Progenitor cell of endocrine pancreas (in vitro differentiated cells): ENCODE results near the gene ST3GAL3. TPM values are rescaled to one million over a fixed set of nuclear protein-coding genes. Genes with fewer than 3 reads are reported as not detected.

Experiments used
- DNase-seq: peaks from one replicate; pipeline ENCODE4 v3.0.0; 2021; ENCODE audit warnings: low spot score; ENCODE audit not compliant: unreplicated experiment
- H3K27ac Mint-ChIP-seq: 2 replicates; pipeline ENCODE4 v1.8.0; 2021; ENCODE audit warnings: mild to moderate bottlenecking, moderate library complexity, mixed read lengths
- H3K27me3 Mint-ChIP-seq: 2 replicates; pipeline ENCODE4 v1.8.0; 2021; ENCODE audit warnings: mixed read lengths
- H3K36me3 Mint-ChIP-seq: 2 replicates; pipeline ENCODE4 v1.8.0; 2022; ENCODE audit warnings: mixed read lengths; ENCODE audit not compliant: insufficient read depth
- H3K4me1 Mint-ChIP-seq: 2 replicates; pipeline ENCODE4 v1.8.0; 2021; ENCODE audit warnings: low read depth, mixed read lengths
- H3K4me3 Mint-ChIP-seq: 2 replicates; pipeline ENCODE4 v1.8.0; 2021; ENCODE audit warnings: low read depth, mild to moderate bottlenecking, moderate library complexity, mixed read lengths
- H3K9me3 Mint-ChIP-seq: 2 replicates; pipeline ENCODE4 v1.8.0; 2021; ENCODE audit warnings: low read depth, mixed read lengths
- total RNA-seq: library from RNA; stranded (reverse); gene quantifications from 2 replicates; pipeline ENCODE4 v1.2.1, GENCODE V29; 2021
- TF ChIP-seq, protein P1 (sequence below): fragments of 200-600 bp; sonication (generic); IDR thresholded peaks from one replicate; pipeline ENCODE4 v1.5.0; 2021; ENCODE audit warnings: antibody characterized with exemption, mild to moderate bottlenecking; ENCODE audit not compliant: unreplicated experiment

The ST3GAL3 gene
- total RNA-seq, 1 donor from 2014 or later: 14.9 TPM

- no peaks in the 10 kb centered on the region for H3K27me3 Mint-ChIP-seq
- no peaks in the 10 kb centered on the region for H3K9me3 Mint-ChIP-seq
- H3K27ac Mint-ChIP-seq: no peak overlapping the region
- H3K4me1 Mint-ChIP-seq: no peaks in the 10 kb centered on the region
- DNase-seq: no peak
- no peaks in the 10 kb centered on the region for H3K36me3 Mint-ChIP-seq
- no peak overlapping the region for H3K4me3 Mint-ChIP-seq
- TF ChIP-seq, protein P1, sequence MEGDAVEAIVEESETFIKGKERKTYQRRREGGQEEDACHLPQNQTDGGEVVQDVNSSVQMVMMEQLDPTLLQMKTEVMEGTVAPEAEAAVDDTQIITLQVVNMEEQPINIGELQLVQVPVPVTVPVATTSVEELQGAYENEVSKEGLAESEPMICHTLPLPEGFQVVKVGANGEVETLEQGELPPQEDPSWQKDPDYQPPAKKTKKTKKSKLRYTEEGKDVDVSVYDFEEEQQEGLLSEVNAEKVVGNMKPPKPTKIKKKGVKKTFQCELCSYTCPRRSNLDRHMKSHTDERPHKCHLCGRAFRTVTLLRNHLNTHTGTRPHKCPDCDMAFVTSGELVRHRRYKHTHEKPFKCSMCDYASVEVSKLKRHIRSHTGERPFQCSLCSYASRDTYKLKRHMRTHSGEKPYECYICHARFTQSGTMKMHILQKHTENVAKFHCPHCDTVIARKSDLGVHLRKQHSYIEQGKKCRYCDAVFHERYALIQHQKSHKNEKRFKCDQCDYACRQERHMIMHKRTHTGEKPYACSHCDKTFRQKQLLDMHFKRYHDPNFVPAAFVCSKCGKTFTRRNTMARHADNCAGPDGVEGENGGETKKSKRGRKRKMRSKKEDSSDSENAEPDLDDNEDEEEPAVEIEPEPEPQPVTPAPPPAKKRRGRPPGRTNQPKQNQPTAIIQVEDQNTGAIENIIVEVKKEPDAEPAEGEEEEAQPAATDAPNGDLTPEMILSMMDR: no peak
Observed at GRCh38 chr1:43878440-43878839, 171.1 kb downstream of the ST3GAL3 start.

DNA sequence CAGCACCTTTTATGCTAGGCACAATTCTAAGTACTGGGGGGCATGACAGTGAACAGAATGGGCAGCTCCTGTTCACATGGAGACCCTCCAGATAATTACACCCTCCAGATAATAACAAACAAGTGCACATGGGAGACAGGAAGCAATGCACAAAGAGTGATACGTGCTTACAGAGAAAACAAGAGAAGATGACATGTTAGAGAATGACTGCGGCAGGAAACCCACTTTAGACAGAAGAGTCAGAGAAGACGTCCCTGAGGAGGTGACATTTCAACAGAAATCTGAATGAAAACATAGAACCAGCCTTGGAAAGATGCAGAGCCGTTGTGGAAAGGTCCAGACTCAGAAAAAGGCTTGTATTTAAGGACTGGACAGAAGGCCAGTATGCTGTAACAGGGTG lies 171.5 kb downstream of the ST3GAL3 start:
- DNase-seq: no peak
- Mint-ChIP-seq H3K36me3 (no peaks in the 10 kb centered on the region), H3K4me1 (no peaks in the 10 kb centered on the region), H3K27me3 (no peaks in the 10 kb centered on the region), H3K4me3 (no peak overlapping the region), H3K9me3 (no peaks in the 10 kb centered on the region), H3K27ac (no peak overlapping the region)
- TF ChIP-seq, protein P1: no peak

DNA sequence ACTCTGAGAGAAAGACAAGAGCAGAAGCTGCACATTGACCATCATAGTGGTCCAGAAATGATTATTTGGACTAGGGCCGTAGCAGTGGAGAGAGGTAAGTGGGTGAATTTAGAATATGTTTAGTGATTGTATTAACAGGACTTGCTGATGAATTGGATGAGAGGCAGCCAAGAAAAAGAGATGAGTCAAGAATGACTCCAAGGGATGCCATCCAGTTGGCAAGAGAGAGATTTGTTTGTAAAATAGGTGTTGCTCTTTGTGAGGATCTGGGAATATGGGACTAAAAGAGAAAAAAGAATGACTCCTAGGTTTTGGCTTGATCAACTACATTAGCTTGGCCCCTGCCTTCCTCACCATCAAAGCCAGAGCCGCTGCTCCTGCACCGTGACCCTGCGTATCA lies 172.1 kb downstream of the ST3GAL3 start:
- TF ChIP-seq, protein P1: no peak
- Mint-ChIP-seq H3K36me3 (no peaks in the 10 kb centered on the region), H3K4me1 (no peaks in the 10 kb centered on the region), H3K27ac (no peak overlapping the region), H3K4me3 (no peak overlapping the region), H3K9me3 (no peaks in the 10 kb centered on the region), H3K27me3 (no peaks in the 10 kb centered on the region)
- no peak for DNase-seq

DNA sequence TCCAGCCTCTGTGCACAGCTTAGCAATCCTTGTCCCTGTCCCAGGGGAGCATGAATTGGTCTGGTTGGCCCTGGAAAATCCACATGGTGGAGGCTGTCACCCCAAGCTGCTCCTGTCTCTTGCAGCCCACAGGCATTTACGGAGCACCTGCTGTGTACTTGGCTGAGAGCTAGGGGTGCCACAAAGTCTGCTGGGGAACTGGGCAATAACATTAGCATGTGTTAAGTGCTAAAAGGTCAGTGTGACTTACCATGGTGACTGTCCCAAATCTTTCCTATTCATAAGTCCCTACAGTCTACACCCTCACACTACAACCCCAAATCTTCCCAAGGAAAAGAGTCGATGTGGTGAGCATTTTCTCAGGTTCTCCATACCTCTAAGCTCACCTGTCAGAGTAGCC lies 172.7 kb downstream of the ST3GAL3 start:
- Mint-ChIP-seq H3K9me3 (no peaks in the 10 kb centered on the region), H3K27ac (no peak overlapping the region), H3K4me1 (peaks cover 5% of the 10 kb centered on the region), H3K4me3 (no peak overlapping the region), H3K36me3 (no peaks in the 10 kb centered on the region), H3K27me3 (no peaks in the 10 kb centered on the region)
- TF ChIP-seq, protein P1: no peak
- no peak for DNase-seq

DNA sequence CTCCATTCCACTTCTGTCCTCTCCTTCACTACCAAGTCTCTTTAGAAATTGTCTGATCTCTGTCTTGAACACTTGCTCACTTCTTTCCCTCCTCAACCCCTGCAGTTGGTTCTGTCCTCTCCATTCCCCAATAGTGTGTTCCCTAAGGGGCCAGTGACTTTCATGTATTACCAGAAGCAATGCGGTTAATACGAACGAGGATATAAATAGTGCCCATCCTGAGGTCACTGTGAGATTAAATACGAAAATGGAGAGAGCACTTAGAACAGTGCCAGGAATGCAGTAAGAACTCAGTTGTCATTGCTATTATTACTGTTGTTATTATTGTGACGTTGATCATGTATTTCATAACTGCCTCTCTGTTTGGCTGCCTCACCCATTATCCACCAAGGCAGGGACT lies 173.3 kb downstream of the ST3GAL3 start:
- no peak overlapping the region for H3K27ac Mint-ChIP-seq
- H3K9me3 Mint-ChIP-seq: no peaks in the 10 kb centered on the region
- TF ChIP-seq, protein P1: no peak
- H3K4me1 Mint-ChIP-seq: peaks cover 8% of the 10 kb centered on the region
- no peak overlapping the region for H3K4me3 Mint-ChIP-seq
- no peaks in the 10 kb centered on the region for H3K36me3 Mint-ChIP-seq
- no peak for DNase-seq
- H3K27me3 Mint-ChIP-seq: no peaks in the 10 kb centered on the region

DNA sequence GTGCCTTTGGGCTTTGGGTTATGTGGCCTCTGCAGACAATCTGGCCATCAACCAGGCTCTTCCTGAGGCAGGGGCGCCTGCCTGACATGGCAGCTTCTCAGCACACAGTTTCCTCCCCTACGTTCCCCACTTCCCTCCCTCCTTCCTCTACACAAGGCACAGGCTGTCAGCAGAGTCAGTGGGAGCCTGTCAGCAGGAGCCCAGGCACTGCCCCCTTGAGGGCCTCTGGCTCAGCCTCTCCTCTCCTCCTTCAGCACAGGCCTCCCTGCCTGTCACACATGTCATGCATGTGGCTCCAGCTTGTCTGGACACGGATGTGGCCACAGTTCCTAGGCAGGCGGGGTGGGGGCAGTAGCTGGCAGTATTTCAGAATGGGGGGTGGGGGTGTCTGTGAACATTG lies 174.1 kb downstream of the ST3GAL3 start:
- TF ChIP-seq, protein P1: no peak

More for the DNA sequence above, 174.1 kb downstream of the ST3GAL3 start:
- H3K27ac Mint-ChIP-seq: no peak overlapping the region
- peaks cover 10% of the 10 kb centered on the region for H3K4me1 Mint-ChIP-seq
- no peaks in the 10 kb centered on the region for H3K27me3 Mint-ChIP-seq
- no peaks in the 10 kb centered on the region for H3K9me3 Mint-ChIP-seq
- DNase-seq: no peak
- H3K4me3 Mint-ChIP-seq: no peak overlapping the region
- no peaks in the 10 kb centered on the region for H3K36me3 Mint-ChIP-seq
